CD4-positive, alpha-beta T cell treated with Interleukin-4 for 4 hours (primary cell): ENCODE results near the gene PPP1R3D.
"Not testable (repeated sequence)": the region's sequence is repeated elsewhere in the genome, so short reads cannot be mapped to it uniquely, and the experiment has no call there.

Experiments
- DNase-seq: peaks from one replicate; pipeline ENCODE4 v3.0.0-alpha.2; 2020

Gene PPP1R3D

DNA sequence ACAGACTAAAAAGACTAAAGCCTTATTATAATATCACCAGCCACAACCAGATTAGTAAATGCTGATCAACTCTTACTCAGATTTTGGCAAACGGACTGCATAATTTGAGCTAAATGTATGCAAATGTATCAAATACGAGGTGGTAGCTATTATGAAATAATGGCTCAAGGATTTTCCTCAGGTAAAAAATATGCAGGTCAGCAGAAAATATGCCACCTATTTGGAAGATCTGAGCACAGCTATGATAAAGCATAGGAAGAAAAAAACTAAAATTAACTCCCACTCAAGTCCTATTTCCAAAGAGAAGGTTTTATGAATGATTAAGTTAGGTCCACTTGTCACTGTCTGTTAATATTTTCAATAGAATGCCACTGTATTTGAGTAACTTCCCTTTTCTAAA, 29.1 kb downstream of the PPP1R3D start:
- no peak for DNase-seq

DNA sequence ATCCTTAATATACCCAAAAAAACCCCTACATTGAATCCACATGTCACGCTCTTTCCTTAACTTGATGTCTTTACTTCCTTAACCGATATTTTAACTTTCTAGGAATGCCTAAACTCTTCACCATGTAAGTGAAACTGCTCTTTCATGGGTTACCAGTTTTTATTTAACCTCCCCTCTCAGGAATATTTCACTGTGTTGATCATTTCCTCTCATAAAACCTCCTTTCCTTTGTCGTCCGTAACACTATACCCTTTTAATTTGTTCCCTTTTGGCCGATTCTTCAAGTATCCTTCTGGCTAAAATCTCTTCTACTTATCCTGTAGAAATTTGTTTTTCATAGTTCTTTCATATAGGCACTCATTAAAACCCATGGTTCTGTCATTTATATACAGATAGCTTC, 31.2 kb downstream of the PPP1R3D start:
- DNase-seq: no peak

DNA sequence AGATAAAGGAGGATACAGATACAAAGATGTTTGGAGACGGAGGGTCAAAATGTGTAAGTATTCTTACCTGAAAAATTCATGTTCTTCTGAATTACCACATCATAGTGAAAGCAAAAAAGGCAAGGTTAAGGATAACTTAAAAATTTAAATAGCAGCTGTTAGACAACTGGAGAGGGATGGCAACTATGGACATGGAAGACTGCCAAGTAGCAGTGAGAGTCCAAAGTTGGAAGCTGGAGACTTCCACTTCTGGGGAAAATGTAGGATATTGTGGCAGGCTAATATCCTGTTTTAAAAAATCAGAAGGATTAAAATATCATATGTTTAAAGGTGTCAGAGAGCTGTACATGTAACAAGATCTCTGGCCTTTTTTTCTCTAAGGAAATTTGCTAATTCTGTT, 36.5 kb downstream of the PPP1R3D start:
- DNase-seq: no peak

GRCh38 chr20:59902470-59902869, 37.6 kb downstream of the PPP1R3D start:
- DNase-seq: no peak

GRCh38 chr20:59895908-59896307, 44.2 kb downstream of the PPP1R3D start:
- no peak for DNase-seq

DNA sequence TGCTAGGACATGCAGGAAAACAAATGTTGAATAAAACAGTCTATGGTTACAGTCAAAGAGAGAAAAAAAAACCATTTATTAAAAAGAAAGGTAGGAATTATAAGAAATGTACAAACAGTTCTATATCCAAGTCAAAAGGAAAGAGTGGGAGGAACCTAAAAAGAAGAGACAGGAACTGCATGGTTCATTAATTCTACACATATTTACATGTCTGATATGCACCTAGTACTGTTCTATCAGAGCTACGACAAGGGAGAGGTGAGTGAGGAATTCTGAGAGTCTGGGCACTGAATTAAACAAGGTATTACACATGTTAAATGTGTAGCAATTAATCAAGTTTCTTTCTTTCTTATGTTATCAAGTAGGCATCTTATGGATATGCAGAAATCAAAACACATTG, 48.5 kb downstream of the PPP1R3D start:
- no peak for DNase-seq

GRCh38 chr20:59890035-59890434, 50.1 kb downstream of the PPP1R3D start:
- DNase-seq: not testable (repeated sequence)

DNA sequence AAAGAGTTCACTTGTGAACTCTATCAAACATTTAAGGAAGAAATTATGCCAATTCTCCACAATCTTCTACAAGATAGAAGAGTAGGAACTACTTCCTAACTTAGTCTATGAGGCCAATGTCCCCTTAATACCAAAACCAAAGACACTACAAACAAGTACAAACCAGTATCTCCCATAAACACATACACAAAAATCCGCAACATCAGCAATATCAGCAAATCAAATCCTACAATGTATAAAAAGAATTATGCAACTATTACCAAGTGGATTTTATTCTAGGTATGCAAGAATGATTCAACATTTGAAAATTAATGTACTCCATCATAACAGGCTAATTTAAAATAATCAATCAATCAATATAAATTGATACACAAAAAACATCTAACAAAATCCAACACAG, 52.1 kb downstream of the PPP1R3D start:
- DNase-seq: no peak
